Nephron (organoid): Measurements from ENCODE around the gene TOR1A.

Experiments
- H3K27ac Mint-ChIP-seq, 3 experiments: 2 replicates each; pipeline ENCODE4 v1.8.0; 2020; ENCODE audit warnings: mixed read lengths in 3 of 3, mild to moderate bottlenecking in 2 of 3, moderate library complexity in 1 of 3
- H3K27me3 Mint-ChIP-seq: 2 replicates; pipeline ENCODE4 v1.8.0; 2021; ENCODE audit warnings: low read depth, mild to moderate bottlenecking, moderate library complexity, mixed read lengths
- H3K36me3 Mint-ChIP-seq: 2 replicates; pipeline ENCODE4 v1.8.0; 2020; ENCODE audit warnings: low read depth, mixed read lengths
- H3K4me1 Mint-ChIP-seq: 2 replicates; pipeline ENCODE4 v1.8.0; 2020; ENCODE audit warnings: mixed read lengths
- H3K4me3 Mint-ChIP-seq, 3 experiments: 2 replicates each; pipeline ENCODE4 v1.8.0; 2020; ENCODE audit warnings: mild to moderate bottlenecking in 3 of 3, mixed read lengths in 3 of 3, moderate library complexity in 2 of 3
- H3K9me3 Mint-ChIP-seq: 2 replicates; pipeline ENCODE4 v1.8.0; 2020; ENCODE audit warnings: mixed read lengths
- TF ChIP-seq, protein P1 (sequence below), 3 experiments: fragments of 200-600 bp; sonication (generic); IDR thresholded peaks; one replicate each; pipeline ENCODE4 v1.5.0; 2021; ENCODE audit warnings: antibody characterized with exemption in 3 of 3; ENCODE audit not compliant: unreplicated experiment in 3 of 3

TOR1A gene

DNA sequence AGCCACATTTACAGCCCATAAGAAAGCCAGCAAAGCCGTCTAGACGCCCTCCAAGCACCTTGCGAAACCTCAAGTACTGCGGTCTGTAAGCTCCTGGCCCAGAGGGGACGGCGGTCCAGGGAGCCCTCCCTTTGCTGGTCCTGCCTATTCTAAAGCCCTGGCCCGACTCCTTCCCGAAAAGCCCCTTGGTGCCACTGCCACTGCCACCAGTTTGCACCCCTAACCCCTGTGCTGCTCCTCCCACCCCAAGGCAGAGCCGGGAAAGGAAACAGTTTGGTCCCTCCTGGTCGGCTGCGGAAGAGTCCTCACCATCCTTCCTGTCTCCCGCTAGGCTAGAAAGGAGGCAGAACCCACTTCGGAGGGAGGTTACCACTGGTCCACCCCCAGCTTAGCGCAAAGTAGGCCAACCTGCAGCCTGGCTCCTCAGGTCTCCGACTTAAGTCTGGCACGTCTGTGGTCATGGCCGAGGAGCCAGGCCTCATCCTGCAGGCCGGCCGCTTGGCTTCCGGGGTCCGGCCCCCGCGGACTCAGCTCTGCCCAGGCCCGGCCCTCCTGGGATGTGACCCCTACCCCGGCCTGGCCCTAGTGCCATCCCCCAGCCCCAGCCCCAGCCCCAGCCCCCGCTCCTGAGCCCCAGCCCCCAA lies 916 bp downstream of the TOR1A start:
- Mint-ChIP-seq H3K27ac (peak overlapping the region in 1 of 3 experiments; percentile 92), H3K36me3 (peaks cover 24% of the 10 kb centered on the region), H3K27me3 (no peaks in the 10 kb centered on the region), H3K4me3 (peak overlapping the region; percentile 93 to 96 (median 96)), H3K4me1 (peaks cover 9% of the 10 kb centered on the region), H3K9me3 (no peaks in the 10 kb centered on the region)
- TF ChIP-seq, protein P1, sequence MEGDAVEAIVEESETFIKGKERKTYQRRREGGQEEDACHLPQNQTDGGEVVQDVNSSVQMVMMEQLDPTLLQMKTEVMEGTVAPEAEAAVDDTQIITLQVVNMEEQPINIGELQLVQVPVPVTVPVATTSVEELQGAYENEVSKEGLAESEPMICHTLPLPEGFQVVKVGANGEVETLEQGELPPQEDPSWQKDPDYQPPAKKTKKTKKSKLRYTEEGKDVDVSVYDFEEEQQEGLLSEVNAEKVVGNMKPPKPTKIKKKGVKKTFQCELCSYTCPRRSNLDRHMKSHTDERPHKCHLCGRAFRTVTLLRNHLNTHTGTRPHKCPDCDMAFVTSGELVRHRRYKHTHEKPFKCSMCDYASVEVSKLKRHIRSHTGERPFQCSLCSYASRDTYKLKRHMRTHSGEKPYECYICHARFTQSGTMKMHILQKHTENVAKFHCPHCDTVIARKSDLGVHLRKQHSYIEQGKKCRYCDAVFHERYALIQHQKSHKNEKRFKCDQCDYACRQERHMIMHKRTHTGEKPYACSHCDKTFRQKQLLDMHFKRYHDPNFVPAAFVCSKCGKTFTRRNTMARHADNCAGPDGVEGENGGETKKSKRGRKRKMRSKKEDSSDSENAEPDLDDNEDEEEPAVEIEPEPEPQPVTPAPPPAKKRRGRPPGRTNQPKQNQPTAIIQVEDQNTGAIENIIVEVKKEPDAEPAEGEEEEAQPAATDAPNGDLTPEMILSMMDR (IDR thresholded peaks at IDR 0.05; ENCODE audit: unreplicated experiment in 3 of 3): no peak

DNA sequence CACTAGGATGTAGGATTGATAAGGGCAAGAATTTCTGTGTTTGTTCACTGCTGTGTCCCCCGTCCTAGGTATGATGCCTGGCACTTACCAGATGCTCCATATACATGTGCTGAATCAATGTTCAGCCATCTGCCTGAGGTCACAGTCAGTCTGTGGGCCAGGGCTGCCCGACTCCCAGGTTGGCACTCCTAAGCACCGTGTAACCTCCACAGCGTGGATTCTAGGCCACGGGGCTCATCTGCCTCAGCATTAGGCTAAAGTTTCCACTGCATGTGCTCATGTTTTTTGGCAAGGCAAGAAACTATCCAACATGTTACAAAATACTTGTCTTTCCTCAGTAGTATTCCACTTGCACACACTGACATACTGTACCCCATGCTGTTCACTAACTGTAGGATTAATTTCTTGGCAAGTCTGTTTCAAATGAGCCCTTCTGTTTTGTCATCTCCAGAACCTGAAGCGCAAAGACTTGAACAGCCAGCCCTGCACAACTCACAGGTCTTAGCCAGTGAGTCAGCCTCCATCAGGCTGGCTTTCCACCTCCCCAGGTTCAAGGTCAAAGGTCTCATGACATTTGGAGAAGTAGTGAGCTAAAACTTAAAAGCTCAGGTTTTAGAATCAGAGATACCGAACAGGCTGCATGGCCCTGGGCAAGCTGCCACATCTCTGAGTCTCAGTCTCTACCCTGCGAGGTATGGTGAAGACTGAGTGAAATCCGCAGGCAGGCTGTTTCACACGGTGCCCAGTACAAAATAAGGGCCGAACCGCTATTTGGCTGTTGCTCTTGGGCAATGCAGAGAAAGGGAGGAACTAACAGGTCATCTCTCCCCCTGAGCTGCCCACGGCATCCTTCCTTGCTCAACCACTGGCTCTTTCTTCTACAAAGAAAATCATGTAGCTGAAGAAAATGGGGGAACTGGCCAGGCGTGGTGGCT lies 7.2 kb downstream of the TOR1A start:
- Mint-ChIP-seq H3K27me3 (no peaks in the 10 kb centered on the region), H3K4me3 (no peak overlapping the region), H3K4me1 (no peaks in the 10 kb centered on the region), H3K9me3 (no peaks in the 10 kb centered on the region), H3K36me3 (peaks cover 44% of the 10 kb centered on the region), H3K27ac (no peak overlapping the region)
- TF ChIP-seq, protein P1 (IDR thresholded peaks at IDR 0.05; ENCODE audit: unreplicated experiment in 3 of 3): no peak

DNA sequence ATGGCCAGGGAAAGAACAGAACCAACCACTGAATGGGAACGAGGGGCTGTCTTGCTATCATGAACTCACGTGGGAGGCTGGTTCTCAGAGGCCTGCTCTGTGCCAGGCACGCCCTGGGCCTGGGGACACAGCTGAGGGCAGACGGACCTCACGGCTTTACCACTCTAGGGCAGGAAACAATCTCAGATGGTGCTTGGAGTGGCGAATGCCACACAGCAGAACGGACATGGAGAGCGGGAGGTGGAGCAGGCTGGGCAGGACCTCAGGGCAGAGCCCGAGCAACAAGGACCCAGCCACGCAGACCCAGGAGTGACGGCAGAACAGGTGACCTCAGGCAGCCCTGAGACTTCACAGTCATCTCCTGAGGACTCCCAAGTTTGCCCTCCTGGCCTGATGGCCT lies 8.7 kb downstream of the TOR1A start:
- Mint-ChIP-seq H3K27me3 (no peaks in the 10 kb centered on the region), H3K36me3 (peaks cover 49% of the 10 kb centered on the region), H3K4me1 (no peaks in the 10 kb centered on the region), H3K9me3 (no peaks in the 10 kb centered on the region), H3K27ac (no peak overlapping the region), H3K4me3 (no peak overlapping the region)
- TF ChIP-seq, protein P1 (IDR thresholded peaks at IDR 0.05; ENCODE audit: unreplicated experiment in 3 of 3): no peak

- TF ChIP-seq, protein P1 (IDR thresholded peaks at IDR 0.05; ENCODE audit: unreplicated experiment in 3 of 3): no peak
- peaks cover 52% of the 10 kb centered on the region for H3K36me3 Mint-ChIP-seq
- no peaks in the 10 kb centered on the region for H3K9me3 Mint-ChIP-seq
- no peaks in the 10 kb centered on the region for H3K27me3 Mint-ChIP-seq
- no peaks in the 10 kb centered on the region for H3K4me1 Mint-ChIP-seq
- no peak overlapping the region for H3K27ac Mint-ChIP-seq
- no peak overlapping the region for H3K4me3 Mint-ChIP-seq
Measured at GRCh38 chr9:129814432-129815223, 9.3 kb downstream of the TOR1A start.

- no peaks in the 10 kb centered on the region for H3K27me3 Mint-ChIP-seq
- no peak overlapping the region for H3K27ac Mint-ChIP-seq
- H3K4me3 Mint-ChIP-seq: no peak overlapping the region
- peaks cover 57% of the 10 kb centered on the region for H3K36me3 Mint-ChIP-seq
- H3K4me1 Mint-ChIP-seq: no peaks in the 10 kb centered on the region
- H3K9me3 Mint-ChIP-seq: no peaks in the 10 kb centered on the region
- TF ChIP-seq, protein P1 (IDR thresholded peaks at IDR 0.05; ENCODE audit: unreplicated experiment in 3 of 3): no peak
Measured at GRCh38 chr9:129813661-129814060, 10.3 kb downstream of the TOR1A start.
